ENCODE results near the gene B9D1. TPM values are rescaled to one million over a fixed set of nuclear protein-coding genes. Genes with fewer than 3 reads are reported as not detected.

B9D1 gene
- total RNA-seq, 1 experiment from 2014 or later = 20.0 TPM

DNA sequence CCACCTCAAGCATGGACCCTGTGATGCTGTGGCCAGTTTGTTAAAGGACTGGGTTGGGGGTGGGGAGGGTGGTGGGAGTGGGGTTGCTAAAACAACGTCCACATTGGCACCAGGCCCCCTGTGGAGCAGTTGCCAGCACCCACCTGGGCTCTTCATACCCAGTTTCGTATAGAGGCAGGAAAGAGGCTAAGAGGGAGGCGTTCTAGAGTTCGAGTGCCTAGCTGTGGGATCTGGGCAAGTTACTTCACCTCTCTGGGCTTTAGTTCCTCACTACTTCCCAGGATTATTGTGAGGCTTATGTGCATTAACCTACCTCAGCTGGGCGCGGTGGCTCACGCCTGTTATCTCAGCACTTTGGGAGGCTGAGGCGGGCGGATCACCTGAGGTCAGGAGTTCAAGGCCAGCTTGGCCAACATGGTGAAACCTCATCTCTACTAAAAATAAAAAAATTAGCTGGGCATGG, 23.0 kb upstream of the B9D1 start (continued):
- TF ChIP-seq, protein P1, sequence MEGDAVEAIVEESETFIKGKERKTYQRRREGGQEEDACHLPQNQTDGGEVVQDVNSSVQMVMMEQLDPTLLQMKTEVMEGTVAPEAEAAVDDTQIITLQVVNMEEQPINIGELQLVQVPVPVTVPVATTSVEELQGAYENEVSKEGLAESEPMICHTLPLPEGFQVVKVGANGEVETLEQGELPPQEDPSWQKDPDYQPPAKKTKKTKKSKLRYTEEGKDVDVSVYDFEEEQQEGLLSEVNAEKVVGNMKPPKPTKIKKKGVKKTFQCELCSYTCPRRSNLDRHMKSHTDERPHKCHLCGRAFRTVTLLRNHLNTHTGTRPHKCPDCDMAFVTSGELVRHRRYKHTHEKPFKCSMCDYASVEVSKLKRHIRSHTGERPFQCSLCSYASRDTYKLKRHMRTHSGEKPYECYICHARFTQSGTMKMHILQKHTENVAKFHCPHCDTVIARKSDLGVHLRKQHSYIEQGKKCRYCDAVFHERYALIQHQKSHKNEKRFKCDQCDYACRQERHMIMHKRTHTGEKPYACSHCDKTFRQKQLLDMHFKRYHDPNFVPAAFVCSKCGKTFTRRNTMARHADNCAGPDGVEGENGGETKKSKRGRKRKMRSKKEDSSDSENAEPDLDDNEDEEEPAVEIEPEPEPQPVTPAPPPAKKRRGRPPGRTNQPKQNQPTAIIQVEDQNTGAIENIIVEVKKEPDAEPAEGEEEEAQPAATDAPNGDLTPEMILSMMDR (IDR thresholded peaks at IDR 0.05 in 2 of 3, conservative IDR thresholded peaks at IDR 0.05 in 1 of 3; ENCODE audit: borderline replicate concordance in 1 of 3, insufficient read depth in 1 of 3, low read depth in 2 of 3, low read length in 2 of 3) = no peak
- TF ChIP-seq RAD21 (IDR thresholded peaks at IDR 0.05; ENCODE audit: low read depth) = no peak

DNA sequence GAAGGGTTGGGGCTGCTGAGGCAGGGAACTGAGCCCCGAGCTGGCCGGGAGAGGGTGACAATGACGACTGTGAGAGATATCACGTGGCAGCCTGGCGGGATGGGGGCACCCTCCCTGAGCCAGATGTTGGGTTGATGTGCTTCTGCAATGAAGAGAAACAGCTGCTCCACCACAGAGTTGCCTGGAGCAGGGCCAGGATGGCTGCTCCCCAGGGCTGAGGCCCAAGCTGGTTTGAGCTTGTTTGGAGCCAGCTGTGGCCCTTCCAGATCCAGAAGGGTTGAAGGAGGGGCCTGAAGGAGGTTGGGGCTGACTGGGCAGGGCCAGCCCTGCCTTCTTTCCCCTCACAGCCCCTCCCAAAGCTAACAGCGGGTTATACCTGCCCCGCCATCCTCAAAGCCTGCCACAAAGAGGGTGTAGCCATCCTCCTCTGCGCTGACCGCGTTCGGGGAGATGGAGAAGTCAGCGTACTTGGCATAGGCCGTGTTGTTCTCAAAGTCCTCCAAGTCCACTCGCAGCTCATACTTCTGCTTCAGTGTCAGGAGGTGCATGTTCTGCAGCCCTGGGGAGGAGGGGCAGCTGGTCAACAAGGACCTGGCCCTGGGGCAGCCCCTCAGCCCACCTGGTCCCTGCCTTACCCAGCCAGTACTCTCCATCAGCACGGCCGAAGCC, 22.3 kb upstream of the B9D1 start:
- H3K27me3 ChIP-seq (ENCODE audit: insufficient read depth, low read length) = no peaks in the 10 kb centered on the region
- H3K9me2 ChIP-seq (ENCODE audit: insufficient read depth) = no peaks in the 10 kb centered on the region
- no peak overlapping the region for H3K27ac ChIP-seq (ENCODE audit: low read depth, low read length)
- RAD21 ChIA-PET (ENCODE audit: low non-redundant PET in 1 of 2, low total read pairs in 2 of 2, uncharacterized antibody in 2 of 2, unreplicated experiment in 2 of 2) = no interaction called here
- H3K4me2 ChIP-seq (ENCODE audit: low read length) = no peak overlapping the region
- H3K9me3 ChIP-seq (ENCODE audit: control insufficient read depth in 1 of 2, insufficient read depth in 1 of 2, low read depth in 1 of 2, low read length in 2 of 2) = no peaks in the 10 kb centered on the region
- no peak overlapping the region for H3K9ac ChIP-seq (ENCODE audit: low read length)
- H4K20me1 ChIP-seq (ENCODE audit: insufficient read depth) = no peaks in the 10 kb centered on the region
- CTCF ChIA-PET = no interaction called here
- POLR2A ChIA-PET = no interaction called here
- peaks cover 16 to 23% of the 10 kb centered on the region in 2 experiments; a peak in 3 of 4 replicates for H3K36me3 ChIP-seq (ENCODE audit: control insufficient read depth in 1 of 2, insufficient read depth in 2 of 2, low read length in 2 of 2)
- no peak overlapping the region for H3K4me3 ChIP-seq (replicated peaks in 1 of 2; ENCODE audit: low read depth in 1 of 2, low read length in 2 of 2)
- DNase-seq (ENCODE audit: low read depth, low spot score) (no peak), ATAC-seq (no peak)
- BruUV-seq (replicated peaks) = no TSS peak
- TF ChIP-seq EGR1 (IDR thresholded peaks at IDR 0.05; ENCODE audit: low read depth) (no peak), ZNF274 (IDR thresholded peaks at IDR 0.05; ENCODE audit: low read depth, low read length) (no peak), POLR2A (IDR thresholded peaks at IDR 0.05; ENCODE audit: borderline replicate concordance, extremely low read depth, insufficient read depth, insufficient read length) (no peak), ZFX (IDR thresholded peaks at IDR 0.05) (no peak), EZH2phosphoT487 (IDR thresholded peaks at IDR 0.05; ENCODE audit: borderline replicate concordance) (no peak), SP1 (IDR thresholded peaks at IDR 0.05; ENCODE audit: low read depth) (no peak)
- TF ChIP-seq, protein P1 (IDR thresholded peaks at IDR 0.05 in 2 of 3, conservative IDR thresholded peaks at IDR 0.05 in 1 of 3; ENCODE audit: borderline replicate concordance in 1 of 3, insufficient read depth in 1 of 3, low read depth in 2 of 3, low read length in 2 of 3) = no peak
- TF ChIP-seq, protein P2, sequence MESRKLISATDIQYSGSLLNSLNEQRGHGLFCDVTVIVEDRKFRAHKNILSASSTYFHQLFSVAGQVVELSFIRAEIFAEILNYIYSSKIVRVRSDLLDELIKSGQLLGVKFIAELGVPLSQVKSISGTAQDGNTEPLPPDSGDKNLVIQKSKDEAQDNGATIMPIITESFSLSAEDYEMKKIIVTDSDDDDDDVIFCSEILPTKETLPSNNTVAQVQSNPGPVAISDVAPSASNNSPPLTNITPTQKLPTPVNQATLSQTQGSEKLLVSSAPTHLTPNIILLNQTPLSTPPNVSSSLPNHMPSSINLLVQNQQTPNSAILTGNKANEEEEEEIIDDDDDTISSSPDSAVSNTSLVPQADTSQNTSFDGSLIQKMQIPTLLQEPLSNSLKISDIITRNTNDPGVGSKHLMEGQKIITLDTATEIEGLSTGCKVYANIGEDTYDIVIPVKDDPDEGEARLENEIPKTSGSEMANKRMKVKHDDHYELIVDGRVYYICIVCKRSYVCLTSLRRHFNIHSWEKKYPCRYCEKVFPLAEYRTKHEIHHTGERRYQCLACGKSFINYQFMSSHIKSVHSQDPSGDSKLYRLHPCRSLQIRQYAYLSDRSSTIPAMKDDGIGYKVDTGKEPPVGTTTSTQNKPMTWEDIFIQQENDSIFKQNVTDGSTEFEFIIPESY (IDR thresholded peaks at IDR 0.05; ENCODE audit: extremely low read depth, insufficient replicate concordance, low read length) = no peak
- H2AFZ ChIP-seq (ENCODE audit: low read depth, low read length, poor library complexity, severe bottlenecking) = no peak overlapping the region
- intact Hi-C loops (cut with micrococcal nuclease) = no loop called here
- H3K4me1 ChIP-seq (ENCODE audit: control insufficient read depth in 1 of 2, insufficient read depth in 2 of 2, low read length in 2 of 2) = peaks cover 0 to 20% of the 10 kb centered on the region in 2 experiments; a peak in 2 of 4 replicates
- H3K79me2 ChIP-seq (ENCODE audit: insufficient read depth, low read length) = no peaks in the 10 kb centered on the region

Measured in HCT116 (cell line).